Nephron progenitor cell (in vitro differentiated cells): Measurements from ENCODE around the gene MRTFA.

Source experiments
- DNase-seq: peaks from one replicate; pipeline ENCODE4 v3.0.0; 2021
- H3K27ac Mint-ChIP-seq: 2 replicates; pipeline ENCODE4 v1.8.0; 2021; ENCODE audit warnings: mild to moderate bottlenecking, moderate library complexity, mixed read lengths
- H3K27me3 Mint-ChIP-seq: 2 replicates; pipeline ENCODE4 v1.8.0; 2021; ENCODE audit warnings: mild to moderate bottlenecking, low read depth, mixed read lengths; ENCODE audit not compliant: poor library complexity
- H3K36me3 Mint-ChIP-seq: 2 replicates; pipeline ENCODE4 v1.8.0; 2021; ENCODE audit warnings: low read depth, mixed read lengths
- H3K4me1 Mint-ChIP-seq: 2 replicates; pipeline ENCODE4 v1.8.0; 2021; ENCODE audit warnings: mixed read lengths
- H3K4me3 Mint-ChIP-seq: 2 replicates; pipeline ENCODE4 v1.8.0; 2021; ENCODE audit warnings: mild to moderate bottlenecking, moderate library complexity, mixed read lengths
- H3K9me3 Mint-ChIP-seq: 2 replicates; pipeline ENCODE4 v1.8.0; 2021; ENCODE audit warnings: mild to moderate bottlenecking, moderate library complexity, mixed read lengths
- CTCF ChIP-seq: fragments of 200-600 bp; sonication (generic); IDR thresholded peaks from 2 replicates; pipeline ENCODE4 v1.5.0; 2021; ENCODE audit warnings: antibody characterized with exemption

The MRTFA gene

GRCh38 chr22:40673017-40673416 is 36.5 kb upstream of the MRTFA start:
- no peak for DNase-seq
- H3K9me3 Mint-ChIP-seq, result peaks cover 36% of the 10 kb centered on the region
- H3K4me1 Mint-ChIP-seq, result peaks cover 18% of the 10 kb centered on the region
- H3K4me3 Mint-ChIP-seq, result no peak overlapping the region
- TF ChIP-seq CTCF, result no peak
- peaks cover 4% of the 10 kb centered on the region for H3K36me3 Mint-ChIP-seq
- peaks cover 10% of the 10 kb centered on the region for H3K27me3 Mint-ChIP-seq
- no peak overlapping the region for H3K27ac Mint-ChIP-seq

GRCh38 chr22:40671796-40672360 is 35.4 kb upstream of the MRTFA start:
- Mint-ChIP-seq H3K4me3 (no peak overlapping the region), H3K27ac (no peak overlapping the region), H3K9me3 (peaks cover 38% of the 10 kb centered on the region), H3K4me1 (peaks cover 27% of the 10 kb centered on the region), H3K27me3 (peaks cover 8% of the 10 kb centered on the region), H3K36me3 (peaks cover 4% of the 10 kb centered on the region)
- no peak for DNase-seq
- no peak for TF ChIP-seq CTCF

GRCh38 chr22:40671369-40671768 is 34.9 kb upstream of the MRTFA start:
- Mint-ChIP-seq H3K4me1 (peaks cover 32% of the 10 kb centered on the region), H3K9me3 (peaks cover 38% of the 10 kb centered on the region), H3K36me3 (peaks cover 4% of the 10 kb centered on the region), H3K4me3 (no peak overlapping the region), H3K27me3 (peaks cover 8% of the 10 kb centered on the region), H3K27ac (no peak overlapping the region)
- no peak for TF ChIP-seq CTCF
- no peak for DNase-seq

GRCh38 chr22:40670058-40670457 is 33.5 kb upstream of the MRTFA start:
- peaks cover 38% of the 10 kb centered on the region for H3K9me3 Mint-ChIP-seq
- H3K36me3 Mint-ChIP-seq, result peaks cover 4% of the 10 kb centered on the region
- H3K27me3 Mint-ChIP-seq, result peaks cover 4% of the 10 kb centered on the region
- no peak overlapping the region for H3K27ac Mint-ChIP-seq
- peaks cover 42% of the 10 kb centered on the region for H3K4me1 Mint-ChIP-seq
- H3K4me3 Mint-ChIP-seq, result no peak overlapping the region
- DNase-seq, result no peak
- no peak for TF ChIP-seq CTCF

- Mint-ChIP-seq H3K27ac (peak overlapping the region; percentile 82), H3K36me3 (peaks cover 4% of the 10 kb centered on the region), H3K9me3 (peaks cover 38% of the 10 kb centered on the region), H3K27me3 (no peaks in the 10 kb centered on the region), H3K4me1 (peaks cover 51% of the 10 kb centered on the region), H3K4me3 (no peak overlapping the region)
- DNase-seq, result no peak
- no peak for TF ChIP-seq CTCF
Observed at GRCh38 chr22:40668611-40669411, 32.3 kb upstream of the MRTFA start.
